ENCODE data around the gene DCUN1D5.
"Not testable (repeated sequence)": the region's sequence is repeated elsewhere in the genome, so short reads cannot be mapped to it uniquely, and the experiment has no call there.

Gene DCUN1D5

GRCh38 chr11:103053997-103054396 lies 38.0 kb downstream of the DCUN1D5 start:
- no peak for DNase-seq

- DNase-seq = no peak
Observed at GRCh38 chr11:103051981-103052380, 40.0 kb downstream of the DCUN1D5 start.

GRCh38 chr11:103051151-103051801 lies 40.7 kb downstream of the DCUN1D5 start:
- no peak for DNase-seq

GRCh38 chr11:103050351-103050750 lies 41.6 kb downstream of the DCUN1D5 start:
- DNase-seq = no peak

- no peak for DNase-seq
Observed at GRCh38 chr11:103047837-103048236, 44.1 kb downstream of the DCUN1D5 start.

- no peak for DNase-seq
Observed at GRCh38 chr11:103043826-103044678, 47.9 kb downstream of the DCUN1D5 start.

- no peak for DNase-seq
Observed at GRCh38 chr11:103042161-103042560, 49.8 kb downstream of the DCUN1D5 start.

GRCh38 chr11:103035791-103036434 lies 56.0 kb downstream of the DCUN1D5 start:
- peak; percentile 67 for DNase-seq

GRCh38 chr11:103035216-103035615 lies 56.7 kb downstream of the DCUN1D5 start:
- DNase-seq = no peak

GRCh38 chr11:103031834-103032233 lies 60.1 kb downstream of the DCUN1D5 start:
- no peak for DNase-seq

- no peak for DNase-seq
Observed at GRCh38 chr11:103029401-103029800, 62.6 kb downstream of the DCUN1D5 start.

- DNase-seq = not testable (repeated sequence)
Observed at GRCh38 chr11:103028304-103029020, 63.5 kb downstream of the DCUN1D5 start.

- DNase-seq = no peak
Observed at GRCh38 chr11:103024086-103024485, 67.9 kb downstream of the DCUN1D5 start.

GRCh38 chr11:103016031-103016430 lies 75.9 kb downstream of the DCUN1D5 start:
- no peak for DNase-seq

- no peak for DNase-seq
Observed at GRCh38 chr11:103013421-103013820, 78.5 kb downstream of the DCUN1D5 start.
